B cell (primary cell): ENCODE measurements around the gene CAP2. TPM values are rescaled to one million over a fixed set of nuclear protein-coding genes. Genes with fewer than 3 reads are reported as not detected.

Experiments
- ATAC-seq: fragments of 200-7000 bp; cut with Tn5 transposase; one replicate; pipeline ENCODE4 v1.10.0; 2021; ENCODE audit warnings: low read depth, mild to moderate bottlenecking, moderate number of reproducible peaks, moderate library complexity
- CTCF ChIA-PET: fragments of 350-600 bp; sonication (Branson Sonifier 250); formaldehyde crosslinking; loops from one replicate; lab custom pipeline; 2021; ENCODE audit warnings: antibody characterized with exemption, inconsistent platforms; lab: Charles Lee
- POLR2A ChIA-PET: fragments of 350-600 bp; sonication (Branson Sonifier 250); formaldehyde crosslinking; loops from one replicate; lab custom pipeline; 2021; ENCODE audit warnings: antibody characterized with exemption; lab: Charles Lee
- DNase-seq: peaks from one replicate; pipeline ENCODE4 v3.0.0; 2013
- H2AFZ ChIP-seq: 2 replicates; pipeline ENCODE4 v1.6.1; 2012; ENCODE audit warnings: mild to moderate bottlenecking, low read depth, low read length; ENCODE audit not compliant: insufficient read depth, poor library complexity, severe bottlenecking
- H3K27ac ChIP-seq, 2 donors: 1 replicate in 1 of 2; 2 replicates in 1 of 2; pipeline ENCODE4 v1.5.1; 2012 to 2013; ENCODE audit warnings: low read length in 2 of 2, mild to moderate bottlenecking in 2 of 2, moderate library complexity in 1 of 2
- H3K27me3 ChIP-seq, 4 experiments: fragments of 200-600 bp in 1 of 4; sonication (generic) in 1 of 4; replicated peaks in 1 of 4; 1 replicate in 2 of 4; 2 replicates in 2 of 4; pipeline versions ENCODE4 v1.6.1 to v1.7.0; 2013 to 2016; ENCODE audit warnings: low read length in 3 of 4, mild to moderate bottlenecking in 2 of 4, mixed read lengths in 1 of 4, moderate library complexity in 1 of 4; ENCODE audit not compliant: insufficient read depth in 4 of 4, control insufficient read depth in 3 of 4; ENCODE audit errors: control extremely low read depth in 1 of 4
- H3K36me3 ChIP-seq, 2 experiments: replicated peaks in 1 of 2; 1 replicate in 1 of 2; 2 replicates in 1 of 2; pipeline versions ENCODE4 v1.6.1 to v1.7.1; 2013; ENCODE audit warnings: low read length in 1 of 2; ENCODE audit not compliant: insufficient read depth in 2 of 2, control insufficient read depth in 1 of 2; ENCODE audit errors: control extremely low read depth in 1 of 2, extremely low read depth in 1 of 2
- H3K4me1 ChIP-seq, 2 donors: fragments of 200-600 bp in 1 of 2; sonication (generic) in 1 of 2; 1 replicate in 1 of 2; 2 replicates in 1 of 2; pipeline versions ENCODE4 v1.5.1 to v1.6.1; 2013 to 2017; ENCODE audit warnings: low read length in 2 of 2; ENCODE audit not compliant: control insufficient read depth in 2 of 2, insufficient read depth in 2 of 2
- H3K4me2 ChIP-seq: replicated peaks from 2 replicates; pipeline ENCODE3; 2012; ENCODE audit warnings: mild to moderate bottlenecking, low read depth, low read length; ENCODE audit not compliant: poor library complexity, severe bottlenecking
- H3K4me3 ChIP-seq, 5 experiments: fragments of 200-600 bp in 1 of 5; sonication (generic) in 1 of 5; 1 replicate in 3 of 5; 2 replicates in 2 of 5; pipeline versions ENCODE4 v1.5.1 to v1.7.0; 2011 to 2016; ENCODE audit warnings: low read length in 4 of 5, mild to moderate bottlenecking in 4 of 5, low read depth in 2 of 5, control low read depth in 1 of 5, moderate library complexity in 1 of 5; ENCODE audit not compliant: insufficient read depth in 1 of 5; ENCODE audit errors: control extremely low read depth in 1 of 5, extremely low read depth in 1 of 5
- H3K79me2 ChIP-seq: fragments of 200-600 bp; sonication (generic); one replicate; pipeline ENCODE4 v1.6.0; 2016; ENCODE audit warnings: low read length; ENCODE audit not compliant: control insufficient read depth, insufficient read depth
- H3K9ac ChIP-seq: fragments of 200-600 bp; sonication (generic); 2 replicates; pipeline ENCODE4 v1.6.1; 2017; ENCODE audit warnings: mild to moderate bottlenecking, low read length, moderate library complexity
- H3K9me3 ChIP-seq, 3 donors: one replicate each; pipeline versions ENCODE4 v1.6.1 to v1.7.1; 2013; ENCODE audit warnings: low read length in 2 of 3; ENCODE audit not compliant: control insufficient read depth in 2 of 3, insufficient read depth in 1 of 3; ENCODE audit errors: control extremely low read depth in 1 of 3
- H4K20me1 ChIP-seq: 2 replicates; pipeline ENCODE4 v1.6.0; 2012; ENCODE audit warnings: mild to moderate bottlenecking, low read length; ENCODE audit not compliant: insufficient read depth, control insufficient read depth, poor library complexity, severe bottlenecking
- H3K27ac Mint-ChIP-seq: one replicate; pipeline ENCODE4 v1.8.0; 2021; ENCODE audit warnings: mixed read lengths
- H3K27me3 Mint-ChIP-seq: one replicate; pipeline ENCODE4 v1.8.0; 2021; ENCODE audit warnings: mixed read lengths
- H3K4me1 Mint-ChIP-seq: one replicate; pipeline ENCODE4 v1.8.0; 2021; ENCODE audit warnings: mixed read lengths
- H3K4me3 Mint-ChIP-seq: one replicate; pipeline ENCODE4 v1.8.0; 2021; ENCODE audit warnings: mixed read lengths
- H3K9me3 Mint-ChIP-seq: one replicate; pipeline ENCODE4 v1.8.0; 2022; ENCODE audit warnings: mixed read lengths; ENCODE audit not compliant: insufficient read depth
- CTCF ChIP-seq: fragments of 200-600 bp; IDR thresholded peaks from one replicate; pipeline ENCODE4 v1.8.0; 2022; ENCODE audit warnings: antibody characterized with exemption, mild to moderate bottlenecking
- EZH2 ChIP-seq: IDR thresholded peaks from 2 replicates; pipeline ENCODE4 v1.6.1; 2012; ENCODE audit warnings: borderline replicate concordance, low read depth, mild to moderate bottlenecking, moderate library complexity, low read length; ENCODE audit not compliant: insufficient read depth, poor library complexity, severe bottlenecking
- WGBS: methylation state at CpG from one replicate; pipeline ENCODE4 v1.1.5; 2013; ENCODE audit warnings: missing lambda C conversion rate; ENCODE audit not compliant: insufficient coverage; 5-methylcytosine and 5-hydroxymethylcytosine counted together
- intact Hi-C: fragments of 100-400 bp; cut with micrococcal nuclease; formaldehyde crosslinking; loops from one replicate; pipeline ENCODE4 v1.10.0; 2022
- polyA plus RNA-seq: library from polyadenylated mRNA; depleted of rRNA; stranded (reverse); fragments of >200 nt; gene quantifications from 2 replicates; pipeline ENCODE4 v1.2.3, GENCODE V29; 2012
- total RNA-seq, 2 donors: library from RNA; stranded (reverse); fragments of 120-200 nt in 1 of 2; gene quantifications; 1 replicate in 1 of 2; 2 replicates in 1 of 2; pipeline versions ENCODE4 v1.2.3 to v1.2.4, GENCODE V29; 2013 to 2022

The CAP2 gene
- total and polyA plus RNA-seq, 2 donors (not counting 1 experiment from before 2014, with no cell fraction given): not detected

GRCh38 chr6:17456711-17457110 is 63.3 kb downstream of the CAP2 start:
- H3K27ac ChIP-seq: no peak overlapping the region
- POLR2A ChIA-PET: no interaction called here
- DNase-seq (no peak), ATAC-seq (no peak)
- H3K4me3 ChIP-seq: no peak overlapping the region
- H3K79me2 ChIP-seq: no peaks in the 10 kb centered on the region
- Mint-ChIP-seq H3K27ac (no peak overlapping the region), H3K4me1 (no peaks in the 10 kb centered on the region), H3K27me3 (peaks cover 33% of the 10 kb centered on the region), H3K4me3 (no peak overlapping the region), H3K9me3 (no peaks in the 10 kb centered on the region)
- CTCF ChIA-PET: no interaction called here
- H3K9ac ChIP-seq: no peak overlapping the region
- WGBS: 82% methylated on average over 3 of the region's 3 CpGs
- no peaks in the 10 kb centered on the region for H3K9me3 ChIP-seq
- no peak overlapping the region for H2AFZ ChIP-seq
- no peaks in the 10 kb centered on the region for H3K36me3 ChIP-seq
- no peaks in the 10 kb centered on the region for H3K4me1 ChIP-seq
- intact Hi-C loops: no loop called here
- no peaks in the 10 kb centered on the region for H4K20me1 ChIP-seq
- no peak overlapping the region for H3K4me2 ChIP-seq
- TF ChIP-seq EZH2 (no peak), CTCF (no peak)
- no peaks in the 10 kb centered on the region for H3K27me3 ChIP-seq

DNA sequence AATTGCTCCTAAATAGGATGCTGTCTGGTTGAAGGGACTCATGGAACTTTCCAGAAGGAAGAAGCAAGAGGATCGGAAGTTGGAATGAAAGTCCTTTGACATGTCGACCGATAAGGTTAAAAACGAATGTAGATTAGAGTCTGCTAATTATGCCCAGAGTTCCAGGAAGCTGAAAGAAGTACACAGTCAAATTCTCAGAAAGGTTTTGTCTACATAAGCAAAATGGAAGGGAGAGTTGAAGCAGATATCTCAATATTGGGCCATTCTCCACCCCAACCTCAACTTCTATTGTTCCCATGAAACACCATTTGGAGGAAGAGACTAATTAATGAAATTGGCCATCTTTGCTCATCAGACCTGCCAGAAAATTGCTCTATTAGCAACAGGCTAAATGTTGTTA is 64.0 kb downstream of the CAP2 start:
- Histone ChIP-seq H2AFZ (no peak overlapping the region), H3K79me2 (no peaks in the 10 kb centered on the region), H3K27ac (no peak overlapping the region), H3K9ac (no peak overlapping the region), H4K20me1 (no peaks in the 10 kb centered on the region), H3K4me1 (no peaks in the 10 kb centered on the region), H3K9me3 (no peaks in the 10 kb centered on the region), H3K4me3 (no peak overlapping the region), H3K36me3 (no peaks in the 10 kb centered on the region), H3K27me3 (no peaks in the 10 kb centered on the region), H3K4me2 (no peak overlapping the region)
- WGBS: 94% methylated on average over 4 of the region's 4 CpGs
- Mint-ChIP-seq H3K27me3 (peaks cover 29% of the 10 kb centered on the region), H3K9me3 (no peaks in the 10 kb centered on the region), H3K4me1 (no peaks in the 10 kb centered on the region), H3K27ac (no peak overlapping the region), H3K4me3 (no peak overlapping the region)
- CTCF ChIA-PET: no interaction called here
- intact Hi-C loops: no loop called here
- DNase-seq (no peak), ATAC-seq (no peak)
- POLR2A ChIA-PET: no interaction called here
- TF ChIP-seq CTCF (no peak), EZH2 (no peak)
